ENCODE measurements around the gene ZNF407. TPM values are rescaled to one million over a fixed set of nuclear protein-coding genes. Genes with fewer than 3 reads are reported as not detected.

Gene ZNF407
- total RNA-seq, 1 experiment from 2014 or later: 7.6 TPM

DNA sequence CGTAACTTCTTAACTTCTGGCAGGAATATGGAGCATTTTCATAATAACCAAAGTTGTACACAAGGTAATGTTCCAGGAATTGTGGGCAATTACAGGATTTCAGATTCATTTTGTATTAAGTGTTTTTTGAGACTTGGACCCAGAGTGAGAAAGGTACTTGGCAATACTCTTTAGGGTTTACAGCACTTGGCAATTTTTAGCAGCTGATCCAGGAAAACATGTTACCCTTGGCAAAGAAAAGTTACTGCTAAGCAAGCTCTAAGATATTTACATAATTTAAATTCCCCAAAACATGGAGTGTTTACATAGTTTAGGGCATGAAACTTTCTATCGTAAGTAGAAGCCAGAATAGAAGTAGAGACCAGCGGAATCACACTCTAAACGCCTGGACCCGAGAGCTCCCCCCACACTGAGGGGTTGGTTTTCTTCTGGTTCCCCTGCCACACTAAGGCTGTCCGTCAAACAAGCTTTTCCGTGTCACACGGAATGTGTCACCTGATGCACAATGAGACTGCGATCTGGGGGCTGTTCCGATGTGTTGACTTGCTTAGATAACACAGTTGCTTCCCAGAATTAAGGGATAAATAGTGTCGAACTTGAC is 434.1 kb downstream of the ZNF407 start:
- H3K4me3 ChIP-seq (replicated peaks in 1 of 2; ENCODE audit: low read depth in 1 of 2, low read length in 2 of 2): no peak overlapping the region
- H3K79me2 ChIP-seq (ENCODE audit: insufficient read depth, low read length): no peaks in the 10 kb centered on the region
- H3K4me1 ChIP-seq (ENCODE audit: control insufficient read depth in 1 of 2, insufficient read depth in 2 of 2, low read length in 2 of 2): no peaks in the 10 kb centered on the region
- H2AFZ ChIP-seq (ENCODE audit: low read depth, low read length, poor library complexity, severe bottlenecking): no peak overlapping the region
- no peaks in the 10 kb centered on the region for H3K27me3 ChIP-seq (ENCODE audit: insufficient read depth, low read length)
- H3K9me2 ChIP-seq (ENCODE audit: insufficient read depth): no peaks in the 10 kb centered on the region
- H3K36me3 ChIP-seq (ENCODE audit: control insufficient read depth in 1 of 2, insufficient read depth in 2 of 2, low read length in 2 of 2): no peaks in the 10 kb centered on the region
- ATAC-seq (no peak), DNase-seq (ENCODE audit: low read depth, low spot score) (no peak)
- no TSS peak for BruUV-seq (replicated peaks)
- TF ChIP-seq RAD21 (IDR thresholded peaks at IDR 0.05; ENCODE audit: low read depth) (no peak), CEBPB (IDR thresholded peaks at IDR 0.05; ENCODE audit: low read depth) (no peak), ZFX (IDR thresholded peaks at IDR 0.05) (no peak), JUND (IDR thresholded peaks at IDR 0.05) (no peak), ELF1 (IDR thresholded peaks at IDR 0.05; ENCODE audit: borderline replicate concordance, low read depth) (no peak), POLR2A (IDR thresholded peaks at IDR 0.05; ENCODE audit: borderline replicate concordance, extremely low read depth, insufficient read depth, insufficient read length) (no peak), SP1 (IDR thresholded peaks at IDR 0.05; ENCODE audit: low read depth) (no peak)
- TF ChIP-seq, protein P1, sequence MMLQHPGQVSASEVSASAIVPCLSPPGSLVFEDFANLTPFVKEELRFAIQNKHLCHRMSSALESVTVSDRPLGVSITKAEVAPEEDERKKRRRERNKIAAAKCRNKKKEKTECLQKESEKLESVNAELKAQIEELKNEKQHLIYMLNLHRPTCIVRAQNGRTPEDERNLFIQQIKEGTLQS (IDR thresholded peaks at IDR 0.05): no peak
- TF ChIP-seq, protein P2, sequence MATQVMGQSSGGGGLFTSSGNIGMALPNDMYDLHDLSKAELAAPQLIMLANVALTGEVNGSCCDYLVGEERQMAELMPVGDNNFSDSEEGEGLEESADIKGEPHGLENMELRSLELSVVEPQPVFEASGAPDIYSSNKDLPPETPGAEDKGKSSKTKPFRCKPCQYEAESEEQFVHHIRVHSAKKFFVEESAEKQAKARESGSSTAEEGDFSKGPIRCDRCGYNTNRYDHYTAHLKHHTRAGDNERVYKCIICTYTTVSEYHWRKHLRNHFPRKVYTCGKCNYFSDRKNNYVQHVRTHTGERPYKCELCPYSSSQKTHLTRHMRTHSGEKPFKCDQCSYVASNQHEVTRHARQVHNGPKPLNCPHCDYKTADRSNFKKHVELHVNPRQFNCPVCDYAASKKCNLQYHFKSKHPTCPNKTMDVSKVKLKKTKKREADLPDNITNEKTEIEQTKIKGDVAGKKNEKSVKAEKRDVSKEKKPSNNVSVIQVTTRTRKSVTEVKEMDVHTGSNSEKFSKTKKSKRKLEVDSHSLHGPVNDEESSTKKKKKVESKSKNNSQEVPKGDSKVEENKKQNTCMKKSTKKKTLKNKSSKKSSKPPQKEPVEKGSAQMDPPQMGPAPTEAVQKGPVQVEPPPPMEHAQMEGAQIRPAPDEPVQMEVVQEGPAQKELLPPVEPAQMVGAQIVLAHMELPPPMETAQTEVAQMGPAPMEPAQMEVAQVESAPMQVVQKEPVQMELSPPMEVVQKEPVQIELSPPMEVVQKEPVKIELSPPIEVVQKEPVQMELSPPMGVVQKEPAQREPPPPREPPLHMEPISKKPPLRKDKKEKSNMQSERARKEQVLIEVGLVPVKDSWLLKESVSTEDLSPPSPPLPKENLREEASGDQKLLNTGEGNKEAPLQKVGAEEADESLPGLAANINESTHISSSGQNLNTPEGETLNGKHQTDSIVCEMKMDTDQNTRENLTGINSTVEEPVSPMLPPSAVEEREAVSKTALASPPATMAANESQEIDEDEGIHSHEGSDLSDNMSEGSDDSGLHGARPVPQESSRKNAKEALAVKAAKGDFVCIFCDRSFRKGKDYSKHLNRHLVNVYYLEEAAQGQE (IDR thresholded peaks at IDR 0.05; ENCODE audit: low read depth): no peak
- intact Hi-C loops (cut with micrococcal nuclease): no loop called here
- ChIA-PET CTCF (no interaction called here), POLR2A (no interaction called here), RAD21 (ENCODE audit: low non-redundant PET in 1 of 2, low total read pairs in 2 of 2, uncharacterized antibody in 2 of 2, unreplicated experiment in 2 of 2) (no interaction called here)
- H3K9me3 ChIP-seq (ENCODE audit: control insufficient read depth in 1 of 2, insufficient read depth in 1 of 2, low read depth in 1 of 2, low read length in 2 of 2): no peaks in the 10 kb centered on the region
- no peaks in the 10 kb centered on the region; the same call in 1 of the 2 replicates for H4K20me1 ChIP-seq (ENCODE audit: insufficient read depth)
- H3K9ac ChIP-seq (ENCODE audit: low read length): no peak overlapping the region
- H3K27ac ChIP-seq (ENCODE audit: low read depth, low read length): no peak overlapping the region
- no peak overlapping the region for H3K4me2 ChIP-seq (ENCODE audit: low read length)
